ENCODE measurements around the gene SPNS2.

- TF ChIP-seq TAF1 (IDR thresholded peaks at IDR 0.05; ENCODE audit: low read depth) (no peak), REST (IDR thresholded peaks at IDR 0.05; ENCODE audit: low read depth) (no peak), ZBTB7A (IDR thresholded peaks at IDR 0.05; ENCODE audit: low read depth) (no peak), CREB1 (IDR thresholded peaks at IDR 0.05; ENCODE audit: low read depth) (no peak), FOXM1 (IDR thresholded peaks at IDR 0.05; ENCODE audit: borderline replicate concordance, low read depth) (no peak)
These were observed 78.1 kb downstream of the SPNS2 start for GRCh38 chr17:4576729-4577322.
